Measurements from ENCODE around the gene NOSTRIN. TPM values are rescaled to one million over a fixed set of nuclear protein-coding genes. Genes with fewer than 3 reads are reported as not detected.

NOSTRIN gene
- total RNA-seq, 1 experiment from 2014 or later = not detected

- Histone ChIP-seq H3K4ac (ENCODE audit: low read depth, low read length) (no peak overlapping the region), H4K5ac (ENCODE audit: insufficient read length, low read depth, low read length) (no peak overlapping the region), H2AFZ (ENCODE audit: low read length) (no peak overlapping the region), H4K91ac (ENCODE audit: insufficient read length, low read depth, low read length) (no peak overlapping the region), H3K23me2 (ENCODE audit: insufficient read length, low read depth, low read length, poor library complexity, severe bottlenecking) (no peaks in the 10 kb centered on the region), H3K23ac (ENCODE audit: insufficient read length, low read depth, low read length) (no peak overlapping the region), H2BK12ac (ENCODE audit: insufficient read length, low read depth, low read length) (no peak overlapping the region), H3K79me2 (ENCODE audit: insufficient read depth, low read length) (no peaks in the 10 kb centered on the region), H3K14ac (ENCODE audit: insufficient read depth, low read length) (no peak overlapping the region), H3T11ph (ENCODE audit: low read length) (no peak overlapping the region), H3K9ac (ENCODE audit: extremely low read depth, insufficient read length, low read length) (no peak overlapping the region), H2BK120ac (ENCODE audit: low read depth, low read length, poor library complexity, severe bottlenecking) (no peak overlapping the region), H3K27ac (ENCODE audit: insufficient read length, low read depth, low read length) (no peak overlapping the region), H2AK5ac (ENCODE audit: insufficient read length, low read length) (no peak overlapping the region), H3K4me1 (ENCODE audit: insufficient read depth, low read length) (no peaks in the 10 kb centered on the region), H4K20me1 (ENCODE audit: control insufficient read depth, insufficient read depth, insufficient read length) (no peaks in the 10 kb centered on the region), H3K18ac (ENCODE audit: insufficient read length, low read depth, low read length) (no peak overlapping the region), H2BK5ac (ENCODE audit: insufficient read length, low read length) (no peak overlapping the region), H3K4me2 (ENCODE audit: insufficient read depth, insufficient read length, low read length) (no peak overlapping the region), H2BK20ac (ENCODE audit: low read depth, low read length, poor library complexity, severe bottlenecking) (no peak overlapping the region), H3K9me3 (ENCODE audit: control insufficient read depth, low read depth, low read length) (no peaks in the 10 kb centered on the region), H3K56ac (ENCODE audit: insufficient read length, low read depth, low read length) (no peak overlapping the region), H3K27me3 (ENCODE audit: insufficient read depth, low read length) (no peaks in the 10 kb centered on the region), H3K79me1 (ENCODE audit: insufficient read depth, low read depth, low read length, poor library complexity, severe bottlenecking) (no peaks in the 10 kb centered on the region), H4K8ac (replicated peaks; ENCODE audit: insufficient read length, low read depth, low read length) (no peak overlapping the region), H2BK15ac (ENCODE audit: low read depth, low read length) (no peak overlapping the region)
- no peak for TF ChIP-seq CTCF (conservative IDR thresholded peaks at IDR 0.05)
- no peaks in the 10 kb centered on the region for H3K4me1 Mint-ChIP-seq
- H3K27me3 Mint-ChIP-seq (ENCODE audit: low read depth) = no peaks in the 10 kb centered on the region
- no peak overlapping the region for H3K4me3 Mint-ChIP-seq
- WGBS (ENCODE audit: extremely low coverage, insufficient read length, low lambda C conversion rate) = no CpG with 5 or more reads among the region's 2 CpGs
- no peak overlapping the region; a peak in 1 of 7 replicates for H3K27ac Mint-ChIP-seq
- peaks cover 5 to 15% (median 14%) of the 10 kb centered on the region in 3 experiments; a peak in 6 of 7 replicates for H3K36me3 Mint-ChIP-seq (ENCODE audit: insufficient read depth in 1 of 3, low read depth in 3 of 3)
- DNase-seq = no peak
- no peaks in the 10 kb centered on the region for H3K9me3 Mint-ChIP-seq
Observed at GRCh38 chr2:168766600-168766999, 35.8 kb upstream of the NOSTRIN start.

All from H9 (cell line).